A673 (cell line): ENCODE results near the gene CERS6. TPM values are rescaled to one million over a fixed set of nuclear protein-coding genes. Genes with fewer than 3 reads are reported as not detected.

Experiments
- BruUV-seq: library from RNA; stranded (reverse); fragments of 400-500 nt; replicated peaks from 2 replicates; lab custom pipeline; 2021; lab: Mats Ljungman, UMichigan
- CTCF ChIA-PET: fragments of 300-600 bp; sonication (Branson Sonifier 250); formaldehyde crosslinking; loops from one replicate; lab custom pipeline; 2022; ENCODE audit warnings: antibody characterized with exemption; lab: Charles Lee
- POLR2A ChIA-PET: fragments of 300-600 bp; sonication (Branson Sonifier 250); formaldehyde crosslinking; loops from one replicate; lab custom pipeline; 2022; ENCODE audit warnings: antibody characterized with exemption; ENCODE audit not compliant: low non-redundant PET; lab: Charles Lee
- DNase-seq: peaks from one replicate; pipeline ENCODE4 v3.0.0-alpha.2; 2015; ENCODE audit warnings: low spot score
- H3K27ac ChIP-seq: fragments of 200-600 bp; sonication (generic); 2 replicates; pipeline ENCODE4 v1.5.1; 2016; ENCODE audit warnings: mixed run types, low read depth, mild to moderate bottlenecking, mixed read lengths, antibody characterized with exemption, low read length; ENCODE audit not compliant: poor library complexity, severe bottlenecking
- H3K27me3 ChIP-seq: fragments of 200-600 bp; sonication (generic); replicated peaks from 2 replicates; pipeline ENCODE4 v1.6.1; 2017; ENCODE audit warnings: mixed run types, low read depth, mild to moderate bottlenecking, mixed read lengths, antibody characterized with exemption, low read length; ENCODE audit not compliant: insufficient read depth, poor library complexity
- H3K36me3 ChIP-seq: fragments of 200-600 bp; sonication (generic); 2 replicates; pipeline ENCODE4 v1.6.1; 2016; ENCODE audit warnings: mixed run types, mild to moderate bottlenecking, mixed read lengths, antibody characterized with exemption, low read length; ENCODE audit not compliant: insufficient read depth, poor library complexity, severe bottlenecking
- H3K4me1 ChIP-seq: fragments of 200-600 bp; sonication (generic); 2 replicates; pipeline ENCODE4 v1.6.1; 2017; ENCODE audit warnings: mixed run types, mild to moderate bottlenecking, mixed read lengths, antibody characterized with exemption, low read length; ENCODE audit not compliant: insufficient read depth, poor library complexity, severe bottlenecking
- H3K4me3 ChIP-seq: fragments of 200-600 bp; sonication (generic); 2 replicates; pipeline ENCODE4 v1.5.1; 2016; ENCODE audit warnings: low read depth, mixed run types, mild to moderate bottlenecking, mixed read lengths, low read length; ENCODE audit not compliant: poor library complexity, severe bottlenecking
- H3K9me3 ChIP-seq: fragments of 200-600 bp; sonication (generic); 2 replicates; pipeline ENCODE4 v1.6.1; 2016; ENCODE audit warnings: mixed run types, low read depth, mild to moderate bottlenecking, mixed read lengths, antibody characterized with exemption, low read length; ENCODE audit not compliant: poor library complexity, severe bottlenecking
- EZH2 ChIP-seq: fragments of 200-600 bp; sonication (generic); IDR thresholded peaks from 2 replicates; pipeline ENCODE4 v1.6.1; 2017; ENCODE audit warnings: borderline replicate concordance, low read depth, mild to moderate bottlenecking, mixed read lengths, antibody characterized with exemption, low read length; ENCODE audit not compliant: poor library complexity, severe bottlenecking
- intact Hi-C: fragments of 100-400 bp; cut with micrococcal nuclease; formaldehyde crosslinking; loops from one replicate; pipeline ENCODE4 v1.10.0; 2022; ENCODE audit not compliant: unreplicated experiment
- total RNA-seq: library from RNA; stranded (reverse); gene quantifications from 2 replicates; pipeline ENCODE4 v1.2.3, GENCODE V29; 2021
- TF ChIP-seq, protein P1 (sequence below): fragments of 300-800, 200-600 bp; sonication (generic); conservative IDR thresholded peaks from 2 replicates; pipeline ENCODE4 v1.5.1; 2017; ENCODE audit warnings: low read depth, mild to moderate bottlenecking, antibody characterized with exemption, low read length, moderate library complexity, mixed read lengths

CERS6 gene
- total RNA-seq, 1 experiment from 2014 or later: 12.4 TPM

DNA sequence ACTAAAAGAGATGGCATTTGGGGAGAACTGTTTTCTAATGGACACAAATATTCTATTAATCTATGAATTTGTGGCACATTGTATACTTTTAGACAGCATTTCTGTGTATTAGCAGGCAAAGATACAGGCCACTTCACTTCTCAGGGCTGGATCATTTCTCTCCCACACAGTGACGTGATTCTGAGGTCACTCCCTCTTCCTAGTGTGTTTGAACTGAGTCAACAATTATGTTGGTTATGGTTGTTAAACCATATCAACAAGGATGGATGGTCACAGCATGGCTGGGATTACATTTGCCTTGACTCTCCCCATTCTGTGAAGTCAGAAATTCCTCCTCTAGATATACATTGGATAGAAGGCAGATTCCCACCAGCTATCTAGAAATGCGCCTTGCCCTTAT, 358.0 kb downstream of the CERS6 start:
- CTCF ChIA-PET: no interaction called here

DNA sequence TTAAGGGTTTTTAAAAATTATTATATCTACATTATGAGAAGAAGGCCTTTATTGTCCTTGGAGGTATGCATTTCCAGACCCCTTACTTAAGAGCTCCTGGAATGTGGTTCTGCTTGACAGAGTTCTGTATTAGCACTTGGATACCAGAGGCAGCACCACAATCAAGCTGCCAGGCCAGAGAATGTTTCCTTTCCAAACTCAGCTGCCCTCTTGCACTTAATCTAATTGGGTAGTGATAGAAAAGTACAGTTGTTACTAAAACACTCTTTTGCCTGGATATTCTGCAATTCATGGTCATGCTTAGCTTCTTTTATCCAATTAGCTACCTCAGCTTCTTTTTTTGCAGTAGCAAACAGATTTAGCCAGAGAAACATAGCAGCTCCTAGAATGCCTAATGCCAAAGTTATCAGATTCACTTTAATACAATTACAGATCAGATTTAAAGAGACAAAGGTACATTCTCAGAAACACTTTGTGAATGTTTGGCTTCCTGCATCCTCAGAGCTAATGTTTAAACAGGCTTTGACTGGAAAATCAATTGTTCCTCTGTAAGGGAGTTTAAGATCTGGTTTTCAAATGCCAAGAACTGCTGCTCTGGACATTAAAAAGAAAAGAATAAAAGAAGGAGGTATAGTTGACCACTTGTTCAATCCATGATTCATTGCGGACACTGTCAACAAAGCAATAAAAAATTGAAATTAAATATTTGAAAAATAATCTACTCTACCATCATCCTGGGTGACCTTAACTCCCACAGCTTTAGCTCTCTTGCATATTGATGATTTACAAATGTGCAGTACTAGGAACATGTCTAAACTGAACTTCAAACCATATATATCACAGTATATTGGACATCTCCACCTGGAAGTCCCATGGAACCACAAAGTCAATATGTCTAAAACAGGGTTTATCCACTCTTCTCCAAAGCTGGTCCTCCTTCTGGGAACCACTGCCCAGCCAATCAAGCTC, 359.2 kb downstream of the CERS6 start:
- Histone ChIP-seq H3K27me3 (no peaks in the 10 kb centered on the region), H3K27ac (no peak overlapping the region), H3K4me1 (peaks cover 13% of the 10 kb centered on the region), H3K9me3 (no peaks in the 10 kb centered on the region), H3K4me3 (no peak overlapping the region), H3K36me3 (no peaks in the 10 kb centered on the region)
- CTCF ChIA-PET: no interaction called here
- intact Hi-C loops: no loop called here
- TF ChIP-seq, protein P1, sequence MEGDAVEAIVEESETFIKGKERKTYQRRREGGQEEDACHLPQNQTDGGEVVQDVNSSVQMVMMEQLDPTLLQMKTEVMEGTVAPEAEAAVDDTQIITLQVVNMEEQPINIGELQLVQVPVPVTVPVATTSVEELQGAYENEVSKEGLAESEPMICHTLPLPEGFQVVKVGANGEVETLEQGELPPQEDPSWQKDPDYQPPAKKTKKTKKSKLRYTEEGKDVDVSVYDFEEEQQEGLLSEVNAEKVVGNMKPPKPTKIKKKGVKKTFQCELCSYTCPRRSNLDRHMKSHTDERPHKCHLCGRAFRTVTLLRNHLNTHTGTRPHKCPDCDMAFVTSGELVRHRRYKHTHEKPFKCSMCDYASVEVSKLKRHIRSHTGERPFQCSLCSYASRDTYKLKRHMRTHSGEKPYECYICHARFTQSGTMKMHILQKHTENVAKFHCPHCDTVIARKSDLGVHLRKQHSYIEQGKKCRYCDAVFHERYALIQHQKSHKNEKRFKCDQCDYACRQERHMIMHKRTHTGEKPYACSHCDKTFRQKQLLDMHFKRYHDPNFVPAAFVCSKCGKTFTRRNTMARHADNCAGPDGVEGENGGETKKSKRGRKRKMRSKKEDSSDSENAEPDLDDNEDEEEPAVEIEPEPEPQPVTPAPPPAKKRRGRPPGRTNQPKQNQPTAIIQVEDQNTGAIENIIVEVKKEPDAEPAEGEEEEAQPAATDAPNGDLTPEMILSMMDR: no peak
- TF ChIP-seq EZH2: no peak
- BruUV-seq: no TSS peak
- POLR2A ChIA-PET: no interaction called here
- no peak for DNase-seq

More for the DNA sequence above, 358.0 kb downstream of the CERS6 start:
- Histone ChIP-seq H3K4me3 (no peak overlapping the region), H3K27me3 (no peaks in the 10 kb centered on the region), H3K9me3 (no peaks in the 10 kb centered on the region), H3K36me3 (no peaks in the 10 kb centered on the region), H3K4me1 (peaks cover 13% of the 10 kb centered on the region), H3K27ac (no peak overlapping the region)
- no peak for DNase-seq
- intact Hi-C loops: no loop called here
- TF ChIP-seq EZH2: no peak
- TF ChIP-seq, protein P1: no peak
- BruUV-seq: no TSS peak
- POLR2A ChIA-PET: no interaction called here

DNA sequence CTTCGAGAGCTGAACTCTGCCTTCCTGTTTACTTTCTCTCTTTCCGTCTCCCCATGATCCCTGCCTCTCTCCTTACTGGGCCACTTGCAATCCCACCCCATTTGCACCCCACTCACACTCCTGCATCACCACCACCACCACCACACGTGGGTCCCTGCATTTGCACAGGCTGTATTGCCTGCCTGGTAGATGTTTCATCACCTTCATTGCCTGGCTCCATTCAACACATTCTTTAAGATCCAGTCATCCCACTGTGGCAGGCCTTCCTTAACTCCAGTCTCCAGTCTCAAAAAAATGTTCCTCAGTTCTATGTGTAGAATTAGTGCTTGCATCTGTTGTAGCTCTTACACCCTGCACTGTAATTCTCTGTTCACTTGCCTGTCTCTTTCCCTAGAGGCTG, 360.3 kb downstream of the CERS6 start:
- H3K36me3 ChIP-seq: no peaks in the 10 kb centered on the region
- no peaks in the 10 kb centered on the region for H3K9me3 ChIP-seq
- H3K4me3 ChIP-seq: no peak overlapping the region
- TF ChIP-seq, protein P1: no peak
- TF ChIP-seq EZH2: no peak
- no TSS peak for BruUV-seq
- POLR2A ChIA-PET: no interaction called here
- no peak for DNase-seq
- no peak overlapping the region for H3K27ac ChIP-seq
- CTCF ChIA-PET: no interaction called here
- intact Hi-C loops: no loop called here
- peaks cover 11% of the 10 kb centered on the region for H3K4me1 ChIP-seq
- no peaks in the 10 kb centered on the region for H3K27me3 ChIP-seq
